Panc1 (cell line): Measurements from ENCODE around the gene MAPK7. TPM values are rescaled to one million over a fixed set of nuclear protein-coding genes. Genes with fewer than 3 reads are reported as not detected.

Experiments
- ATAC-seq: fragments of 200-7000 bp; cut with Tn5 transposase; 2 replicates; pipeline ENCODE4 v1.9.1; 2020; ENCODE audit warnings: mild to moderate bottlenecking, moderate library complexity
- BruUV-seq: library from RNA; stranded (reverse); fragments of 400-500 nt; replicated peaks from 2 replicates; lab custom pipeline; 2021; lab: Mats Ljungman, UMichigan
- CTCF ChIA-PET: fragments of 300-600 bp; sonication (Branson Sonifier 250); formaldehyde crosslinking; loops from one replicate; lab custom pipeline; 2022; ENCODE audit warnings: antibody characterized with exemption; lab: Charles Lee
- POLR2A ChIA-PET: fragments of 300-600 bp; sonication (Branson Sonifier 250); formaldehyde crosslinking; loops from one replicate; lab custom pipeline; 2022; ENCODE audit warnings: antibody characterized with exemption; lab: Charles Lee
- DNase-seq: peaks from one replicate; pipeline ENCODE4 v3.0.0-alpha.2; 2010; ENCODE audit warnings: low read depth, low spot score
- H3K27ac ChIP-seq: 2 replicates; pipeline ENCODE4 v1.5.1; 2011; ENCODE audit warnings: mild to moderate bottlenecking, low read length, inconsistent platforms
- H3K27me3 ChIP-seq: fragments of 200-500 bp; sonication (Bioruptor generic); 2 replicates; pipeline ENCODE4 v1.6.0; 2014; ENCODE audit warnings: low read length, inconsistent platforms; ENCODE audit not compliant: control insufficient read depth, insufficient read depth
- H3K36me3 ChIP-seq: fragments of 200-500 bp; sonication (Bioruptor generic); 2 replicates; pipeline ENCODE4 v1.5.1; 2014; ENCODE audit warnings: inconsistent platforms, mild to moderate bottlenecking, low read length, moderate library complexity; ENCODE audit not compliant: control insufficient read depth, insufficient read depth
- H3K4me1 ChIP-seq: 2 replicates; pipeline ENCODE4 v1.5.1; 2011; ENCODE audit warnings: inconsistent platforms, mild to moderate bottlenecking, low read length, moderate library complexity; ENCODE audit not compliant: control insufficient read depth, insufficient read depth
- H3K4me3 ChIP-seq, 2 experiments: 2 replicates each; pipeline ENCODE4 v1.5.1; 2011 to 2012; ENCODE audit warnings: low read depth in 2 of 2, low read length in 2 of 2, mild to moderate bottlenecking in 2 of 2, inconsistent platforms in 1 of 2, moderate library complexity in 1 of 2
- H3K9me3 ChIP-seq: fragments of 200-500 bp; sonication (Bioruptor generic); 2 replicates; pipeline ENCODE4 v1.5.1; 2014; ENCODE audit warnings: low read depth, mild to moderate bottlenecking, inconsistent platforms, low read length, moderate library complexity; ENCODE audit not compliant: control insufficient read depth, insufficient read depth
- POLR2AphosphoS5 ChIP-seq: IDR thresholded peaks from 2 replicates; pipeline ENCODE4 v1.6.1; 2012; ENCODE audit warnings: mild to moderate bottlenecking, low read depth, low read length, moderate library complexity
- SIN3A ChIP-seq: IDR thresholded peaks from 2 replicates; pipeline ENCODE4 v1.6.1; 2012; ENCODE audit warnings: low read depth, mild to moderate bottlenecking, low read length, moderate library complexity, borderline replicate concordance; ENCODE audit not compliant: insufficient read depth
- TCF7L2 ChIP-seq: IDR thresholded peaks from 2 replicates; pipeline ENCODE4 v1.6.1; 2011; ENCODE audit warnings: mild to moderate bottlenecking, low read depth, low read length, inconsistent platforms
- in situ Hi-C: cut with HindIII; loops from 2 replicates; pipeline ENCODE4 v1.10.0; 2016; ENCODE audit warnings: low sequenced_read_pairs, low pct_unique_long_range_greater_than_20kb
- intact Hi-C: fragments of 100-400 bp; cut with micrococcal nuclease; formaldehyde crosslinking; loops from one replicate; pipeline ENCODE4 v1.10.0; 2022; ENCODE audit not compliant: unreplicated experiment
- total RNA-seq: library from RNA; stranded (reverse); gene quantifications from one replicate; pipeline ENCODE4 v1.2.1, GENCODE V29; 2021; ENCODE audit not compliant: unreplicated experiment
- TF ChIP-seq, protein P1 (sequence below): fragments of 450-650 bp; IDR thresholded peaks from 2 replicates; pipeline ENCODE4 v1.5.1; 2017; ENCODE audit warnings: mild to moderate bottlenecking
- TF ChIP-seq, protein P2 (sequence below), 2 experiments: IDR thresholded peaks; 2 replicates each; pipeline ENCODE4 v1.6.1; 2011 to 2012; ENCODE audit warnings: low read depth in 2 of 2, control low read depth in 1 of 2, low read length in 1 of 2, mild to moderate bottlenecking in 1 of 2, moderate library complexity in 1 of 2; ENCODE audit not compliant: insufficient read depth in 1 of 2

The MAPK7 gene
- total RNA-seq, 1 experiment from 2014 or later, result 28.9 TPM

DNA sequence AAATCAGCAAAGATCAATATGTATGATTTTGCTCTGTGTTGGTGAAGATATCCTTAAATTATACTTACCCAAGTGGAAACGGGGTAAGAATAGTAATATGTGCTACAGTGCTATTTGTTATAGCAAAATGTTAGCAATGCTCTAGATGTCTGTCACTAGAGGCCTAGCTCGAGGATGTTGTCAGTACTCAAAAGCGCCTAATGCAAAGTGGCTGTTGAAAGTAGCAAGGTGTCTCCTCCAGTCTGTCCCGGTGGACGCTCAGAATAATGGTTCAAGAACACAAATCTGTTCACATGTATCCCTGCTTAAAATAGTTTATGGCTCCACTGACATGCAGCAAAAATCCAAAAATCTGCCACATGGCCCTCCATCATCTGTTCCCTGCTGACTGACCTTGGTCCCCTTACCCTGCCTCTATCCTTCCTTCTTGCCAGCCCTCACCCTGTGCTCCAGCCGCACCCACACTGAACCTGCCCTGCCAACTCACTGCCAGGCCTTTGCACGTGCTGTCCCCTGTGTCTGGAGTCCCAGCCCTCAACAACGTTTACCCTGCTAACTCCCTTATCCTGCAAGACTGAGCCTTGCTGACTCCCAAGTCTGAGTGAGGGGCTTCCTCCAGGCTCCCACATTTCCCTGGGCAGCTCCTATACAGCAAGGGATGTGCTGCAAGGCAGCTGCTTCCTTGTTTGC lies 23.2 kb downstream of the MAPK7 start:
- ChIA-PET CTCF (interaction anchor here (0.6 kb wide), 1 partner anchor 213 kb away, joined by 7 read pairs; no protein-coding TSS in a partner anchor), POLR2A (no interaction called here)
- no peak for DNase-seq
- ATAC-seq, result no peak
- H3K27me3 ChIP-seq, result no peaks in the 10 kb centered on the region
- H3K4me1 ChIP-seq, result no peaks in the 10 kb centered on the region
- no peaks in the 10 kb centered on the region for H3K36me3 ChIP-seq
- H3K27ac ChIP-seq, result no peak overlapping the region
- TF ChIP-seq, protein P1, sequence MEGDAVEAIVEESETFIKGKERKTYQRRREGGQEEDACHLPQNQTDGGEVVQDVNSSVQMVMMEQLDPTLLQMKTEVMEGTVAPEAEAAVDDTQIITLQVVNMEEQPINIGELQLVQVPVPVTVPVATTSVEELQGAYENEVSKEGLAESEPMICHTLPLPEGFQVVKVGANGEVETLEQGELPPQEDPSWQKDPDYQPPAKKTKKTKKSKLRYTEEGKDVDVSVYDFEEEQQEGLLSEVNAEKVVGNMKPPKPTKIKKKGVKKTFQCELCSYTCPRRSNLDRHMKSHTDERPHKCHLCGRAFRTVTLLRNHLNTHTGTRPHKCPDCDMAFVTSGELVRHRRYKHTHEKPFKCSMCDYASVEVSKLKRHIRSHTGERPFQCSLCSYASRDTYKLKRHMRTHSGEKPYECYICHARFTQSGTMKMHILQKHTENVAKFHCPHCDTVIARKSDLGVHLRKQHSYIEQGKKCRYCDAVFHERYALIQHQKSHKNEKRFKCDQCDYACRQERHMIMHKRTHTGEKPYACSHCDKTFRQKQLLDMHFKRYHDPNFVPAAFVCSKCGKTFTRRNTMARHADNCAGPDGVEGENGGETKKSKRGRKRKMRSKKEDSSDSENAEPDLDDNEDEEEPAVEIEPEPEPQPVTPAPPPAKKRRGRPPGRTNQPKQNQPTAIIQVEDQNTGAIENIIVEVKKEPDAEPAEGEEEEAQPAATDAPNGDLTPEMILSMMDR, result no peak
- no peak for TF ChIP-seq TCF7L2
- no peak for TF ChIP-seq POLR2AphosphoS5
- no peak for TF ChIP-seq SIN3A
- TF ChIP-seq, protein P2, sequence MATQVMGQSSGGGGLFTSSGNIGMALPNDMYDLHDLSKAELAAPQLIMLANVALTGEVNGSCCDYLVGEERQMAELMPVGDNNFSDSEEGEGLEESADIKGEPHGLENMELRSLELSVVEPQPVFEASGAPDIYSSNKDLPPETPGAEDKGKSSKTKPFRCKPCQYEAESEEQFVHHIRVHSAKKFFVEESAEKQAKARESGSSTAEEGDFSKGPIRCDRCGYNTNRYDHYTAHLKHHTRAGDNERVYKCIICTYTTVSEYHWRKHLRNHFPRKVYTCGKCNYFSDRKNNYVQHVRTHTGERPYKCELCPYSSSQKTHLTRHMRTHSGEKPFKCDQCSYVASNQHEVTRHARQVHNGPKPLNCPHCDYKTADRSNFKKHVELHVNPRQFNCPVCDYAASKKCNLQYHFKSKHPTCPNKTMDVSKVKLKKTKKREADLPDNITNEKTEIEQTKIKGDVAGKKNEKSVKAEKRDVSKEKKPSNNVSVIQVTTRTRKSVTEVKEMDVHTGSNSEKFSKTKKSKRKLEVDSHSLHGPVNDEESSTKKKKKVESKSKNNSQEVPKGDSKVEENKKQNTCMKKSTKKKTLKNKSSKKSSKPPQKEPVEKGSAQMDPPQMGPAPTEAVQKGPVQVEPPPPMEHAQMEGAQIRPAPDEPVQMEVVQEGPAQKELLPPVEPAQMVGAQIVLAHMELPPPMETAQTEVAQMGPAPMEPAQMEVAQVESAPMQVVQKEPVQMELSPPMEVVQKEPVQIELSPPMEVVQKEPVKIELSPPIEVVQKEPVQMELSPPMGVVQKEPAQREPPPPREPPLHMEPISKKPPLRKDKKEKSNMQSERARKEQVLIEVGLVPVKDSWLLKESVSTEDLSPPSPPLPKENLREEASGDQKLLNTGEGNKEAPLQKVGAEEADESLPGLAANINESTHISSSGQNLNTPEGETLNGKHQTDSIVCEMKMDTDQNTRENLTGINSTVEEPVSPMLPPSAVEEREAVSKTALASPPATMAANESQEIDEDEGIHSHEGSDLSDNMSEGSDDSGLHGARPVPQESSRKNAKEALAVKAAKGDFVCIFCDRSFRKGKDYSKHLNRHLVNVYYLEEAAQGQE (IDR thresholded peaks at IDR 0.05; ENCODE audit: insufficient read depth in 1 of 2, low read depth in 2 of 2, low read length in 1 of 2), result no peak
- in situ Hi-C loops, result no loop called here
- intact Hi-C loops, result no loop called here
- no TSS peak for BruUV-seq
- no peaks in the 10 kb centered on the region for H3K9me3 ChIP-seq
- no peak overlapping the region for H3K4me3 ChIP-seq

DNA sequence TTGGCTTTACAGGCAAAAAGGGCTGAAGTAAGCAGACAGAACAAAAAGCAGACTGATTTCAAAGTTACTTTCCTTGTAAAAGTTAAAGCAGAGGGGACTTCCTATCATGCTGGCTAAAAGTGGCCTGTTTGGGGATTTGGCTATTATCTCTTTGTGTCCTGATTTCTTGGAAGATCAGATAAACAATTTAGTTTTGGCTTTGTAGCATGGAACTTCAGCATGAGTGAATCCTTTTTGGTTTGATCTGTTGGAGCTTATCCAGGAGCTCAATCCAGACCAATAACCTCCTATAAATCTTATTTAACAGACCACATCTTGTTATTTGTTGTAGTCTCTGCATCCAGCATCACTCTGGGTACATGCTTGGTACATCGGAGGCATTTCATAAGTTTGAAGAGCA lies 23.9 kb downstream of the MAPK7 start:
- Histone ChIP-seq H3K27me3 (no peaks in the 10 kb centered on the region), H3K9me3 (no peaks in the 10 kb centered on the region), H3K36me3 (no peaks in the 10 kb centered on the region), H3K27ac (no peak overlapping the region), H3K4me1 (no peaks in the 10 kb centered on the region), H3K4me3 (no peak overlapping the region)
- POLR2A ChIA-PET, result no interaction called here
- TF ChIP-seq, protein P2 (IDR thresholded peaks at IDR 0.05; ENCODE audit: insufficient read depth in 1 of 2, low read depth in 2 of 2, low read length in 1 of 2), result no peak
- no peak for TF ChIP-seq SIN3A
- no peak for TF ChIP-seq TCF7L2
- TF ChIP-seq, protein P1, result no peak
- TF ChIP-seq POLR2AphosphoS5, result no peak
- no TSS peak for BruUV-seq
- DNase-seq (no peak), ATAC-seq (no peak)
- CTCF ChIA-PET, result no interaction called here
- in situ Hi-C loops (no loop called here), intact Hi-C loops (no loop called here)
